ENCODE results near the gene GTPBP1. TPM values are rescaled to one million over a fixed set of nuclear protein-coding genes. Genes with fewer than 3 reads are reported as not detected.

The GTPBP1 gene
- total RNA-seq, 2 experiments from 2014 or later, result 98.9 to 107 TPM

DNA sequence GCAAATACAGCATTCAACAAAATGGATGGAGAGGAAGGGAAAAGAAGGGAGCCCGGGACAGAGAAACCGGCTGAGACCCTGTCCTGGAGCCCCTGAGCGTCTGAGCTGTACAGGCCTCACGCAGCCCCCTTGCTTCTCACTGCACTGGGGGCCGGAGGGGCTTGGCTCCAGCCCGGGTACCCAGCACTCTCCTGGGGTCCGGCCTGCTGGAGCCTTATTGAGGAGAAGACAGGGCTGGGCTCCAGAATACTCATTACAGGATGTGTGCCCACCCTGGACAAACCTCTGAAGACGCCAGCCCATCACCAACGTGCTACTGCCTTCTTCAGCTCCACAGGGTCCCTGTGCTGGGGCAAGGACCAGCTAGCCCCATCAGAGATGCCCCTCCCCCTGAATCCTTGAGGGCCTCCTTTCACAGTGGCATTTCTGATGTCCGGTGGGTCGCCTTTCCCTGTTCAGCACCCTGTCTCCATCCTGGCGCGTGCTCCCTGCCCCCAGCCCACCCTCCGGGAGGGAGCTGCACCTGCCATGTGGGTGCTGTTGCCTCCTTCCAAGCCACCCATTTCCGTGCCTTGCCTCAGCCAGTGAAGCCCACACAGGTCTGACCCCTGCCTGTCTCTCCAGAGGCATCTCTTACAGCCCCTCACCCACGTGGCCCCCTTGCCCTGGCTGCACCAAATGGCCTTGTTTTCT is 64.7 kb downstream of the GTPBP1 start:
- Mint-ChIP-seq H3K27ac (no peak overlapping the region), H3K9me3 (no peaks in the 10 kb centered on the region), H3K4me3 (no peak overlapping the region), H3K36me3 (ENCODE audit: low read depth) (no peaks in the 10 kb centered on the region), H3K4me1 (ENCODE audit: low read depth) (peaks cover 5% of the 10 kb centered on the region), H3K27me3 (ENCODE audit: low read depth) (no peaks in the 10 kb centered on the region)
- intact Hi-C loops (cut with micrococcal nuclease), result no loop called here
- CTCF ChIA-PET, result interaction anchor here (0.6 to 2.0 kb wide), 3 partner anchors 45 to 233 kb away, joined by 3 to 13 read pairs (median 8); no protein-coding TSS in a partner anchor
- DNase-seq, result no peak

DNA sequence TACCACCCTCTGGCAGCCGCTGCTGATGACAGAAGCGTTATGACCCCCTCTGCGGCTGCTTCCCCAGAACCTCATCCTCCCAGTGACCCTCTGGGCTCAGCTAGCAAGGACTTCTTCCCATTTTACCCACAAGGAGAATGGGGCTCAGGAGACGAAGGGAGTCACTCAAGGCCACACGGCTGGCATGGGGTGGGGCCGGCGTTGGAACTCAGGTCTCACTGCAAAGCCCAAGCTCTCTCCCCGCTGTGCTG is 66.8 kb downstream of the GTPBP1 start:
- Mint-ChIP-seq H3K4me3 (no peak overlapping the region), H3K9me3 (no peaks in the 10 kb centered on the region), H3K27ac (no peak overlapping the region), H3K27me3 (ENCODE audit: low read depth) (no peaks in the 10 kb centered on the region), H3K36me3 (ENCODE audit: low read depth) (no peaks in the 10 kb centered on the region), H3K4me1 (ENCODE audit: low read depth) (peaks cover 5% of the 10 kb centered on the region)
- CTCF ChIA-PET, result interaction anchor here (1.0 kb wide), 1 partner anchor 97 kb away, joined by 3 read pairs; no protein-coding TSS in a partner anchor
- DNase-seq, result no peak
- intact Hi-C loops (cut with micrococcal nuclease), result no loop called here

DNA sequence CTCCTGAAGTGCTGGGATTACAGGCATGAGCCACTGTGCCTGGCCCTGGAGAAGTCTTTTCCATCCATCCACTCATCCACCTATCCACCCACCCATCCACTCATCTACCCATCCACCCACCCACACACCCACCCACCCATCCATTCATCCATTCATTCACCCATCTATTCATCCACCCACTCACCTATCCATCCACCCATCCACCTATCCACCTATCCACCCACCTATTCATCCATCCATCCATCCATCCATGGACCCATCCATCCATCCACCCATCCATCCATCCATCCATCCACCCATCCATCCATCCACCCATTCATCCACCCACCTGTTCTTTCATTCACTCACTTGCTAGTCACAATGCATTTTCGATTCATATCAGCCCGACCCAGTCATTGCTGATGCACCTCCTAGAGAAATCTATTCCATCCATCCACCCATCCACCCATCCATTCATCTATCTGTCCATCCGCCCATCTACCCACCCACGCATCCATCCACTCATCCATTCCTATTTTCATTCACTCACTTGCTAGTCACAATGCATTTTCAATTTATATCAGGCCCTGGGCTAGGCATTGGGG is 67.7 kb downstream of the GTPBP1 start:
- H3K36me3 Mint-ChIP-seq (ENCODE audit: low read depth), result no peaks in the 10 kb centered on the region
- CTCF ChIA-PET, result no interaction called here
- intact Hi-C loops (cut with micrococcal nuclease), result no loop called here
- H3K4me1 Mint-ChIP-seq (ENCODE audit: low read depth), result peaks cover 5% of the 10 kb centered on the region
- H3K9me3 Mint-ChIP-seq, result no peaks in the 10 kb centered on the region
- no peaks in the 10 kb centered on the region for H3K27me3 Mint-ChIP-seq (ENCODE audit: low read depth)
- DNase-seq, result no peak
- H3K4me3 Mint-ChIP-seq, result no peak overlapping the region
- H3K27ac Mint-ChIP-seq, result no peak overlapping the region

DNA sequence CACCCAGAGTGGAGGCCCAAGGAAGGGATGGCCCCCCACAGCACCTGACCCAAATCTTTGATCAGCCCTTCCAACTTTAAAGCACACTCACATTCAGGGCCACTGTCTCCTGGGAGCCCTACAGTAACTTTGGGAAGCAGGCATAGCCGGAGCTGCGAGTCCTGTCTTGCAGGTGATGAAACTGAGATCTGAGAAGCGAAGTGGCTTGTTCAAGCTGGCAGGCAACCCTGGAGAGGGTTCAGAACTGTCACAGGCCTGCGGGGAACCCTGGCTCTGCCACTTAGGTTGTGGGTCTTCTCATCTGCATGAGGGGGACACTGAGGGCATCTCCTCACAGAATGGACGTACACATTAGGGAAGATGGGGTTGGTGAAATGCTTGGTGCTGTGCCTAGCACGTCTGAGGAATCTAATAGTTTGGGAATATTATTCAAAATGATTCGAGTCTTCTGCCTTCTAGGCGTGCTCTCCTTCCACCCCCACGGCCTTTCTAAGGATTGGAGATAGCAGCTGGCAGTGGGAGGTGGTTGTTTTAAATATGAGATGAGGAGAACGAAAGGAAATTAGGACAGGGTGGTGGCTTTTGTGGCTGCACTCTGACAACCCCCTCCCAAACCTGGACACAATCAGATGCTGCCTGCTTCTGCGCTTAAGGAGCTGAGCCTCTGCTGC is 68.9 kb downstream of the GTPBP1 start:
- no peaks in the 10 kb centered on the region for H3K9me3 Mint-ChIP-seq
- no peaks in the 10 kb centered on the region for H3K36me3 Mint-ChIP-seq (ENCODE audit: low read depth)
- CTCF ChIA-PET, result interaction anchor here (0.6 kb wide), 1 partner anchor 569 kb away, joined by 3 read pairs; no protein-coding TSS in a partner anchor
- no peak for DNase-seq
- H3K4me3 Mint-ChIP-seq, result no peak overlapping the region
- H3K27me3 Mint-ChIP-seq (ENCODE audit: low read depth), result no peaks in the 10 kb centered on the region
- no peaks in the 10 kb centered on the region for H3K4me1 Mint-ChIP-seq (ENCODE audit: low read depth)
- no peak overlapping the region for H3K27ac Mint-ChIP-seq
- intact Hi-C loops (cut with micrococcal nuclease), result no loop called here

DNA sequence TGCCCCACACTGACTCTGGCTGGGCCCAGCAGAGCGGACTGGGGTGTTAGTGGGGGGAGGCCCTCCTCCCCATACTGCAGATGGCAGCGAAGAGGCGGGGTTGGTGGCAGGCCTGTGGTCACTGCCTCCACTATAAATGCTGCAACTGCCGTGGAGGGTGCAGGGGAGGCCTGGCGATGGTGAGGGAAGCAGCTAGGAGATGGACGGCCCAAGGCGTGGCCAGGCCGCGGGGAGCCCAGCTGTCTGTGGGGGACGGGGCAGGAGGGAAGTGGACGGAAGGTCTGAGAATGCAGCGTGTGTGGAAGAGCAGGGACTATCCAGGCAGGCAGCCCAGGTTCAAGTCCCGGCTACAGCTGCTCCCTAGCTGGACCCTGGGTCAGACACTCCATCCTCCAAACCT is 69.9 kb downstream of the GTPBP1 start:
- no peaks in the 10 kb centered on the region for H3K9me3 Mint-ChIP-seq
- no peaks in the 10 kb centered on the region for H3K36me3 Mint-ChIP-seq (ENCODE audit: low read depth)
- H3K4me1 Mint-ChIP-seq (ENCODE audit: low read depth), result no peaks in the 10 kb centered on the region
- CTCF ChIA-PET, result no interaction called here
- no peak overlapping the region for H3K27ac Mint-ChIP-seq
- DNase-seq, result no peak
- H3K4me3 Mint-ChIP-seq, result no peak overlapping the region
- intact Hi-C loops (cut with micrococcal nuclease), result no loop called here
- no peaks in the 10 kb centered on the region for H3K27me3 Mint-ChIP-seq (ENCODE audit: low read depth)

DNA sequence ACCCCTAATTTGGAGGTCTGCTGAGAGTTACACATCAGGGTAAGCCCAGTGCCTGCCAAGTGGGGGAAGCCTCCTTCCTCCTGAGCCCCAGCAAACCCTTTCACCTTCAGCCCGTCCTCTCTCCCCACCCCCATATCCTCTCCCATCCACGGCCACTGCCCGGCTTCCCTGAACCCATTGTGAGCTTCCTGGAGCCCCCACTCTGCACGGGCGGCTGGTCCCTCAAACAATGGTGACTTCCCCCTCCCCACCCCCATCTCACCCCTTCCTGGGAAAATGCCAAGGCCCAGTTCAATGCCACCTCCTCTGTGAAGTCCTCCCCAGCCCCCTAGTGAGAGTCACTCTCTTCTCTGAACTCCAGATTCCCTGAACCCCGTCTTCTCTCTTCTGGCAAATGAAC is 70.3 kb downstream of the GTPBP1 start:
- Mint-ChIP-seq H3K27ac (no peak overlapping the region), H3K36me3 (ENCODE audit: low read depth) (no peaks in the 10 kb centered on the region), H3K9me3 (no peaks in the 10 kb centered on the region), H3K27me3 (ENCODE audit: low read depth) (no peaks in the 10 kb centered on the region), H3K4me3 (no peak overlapping the region), H3K4me1 (ENCODE audit: low read depth) (no peaks in the 10 kb centered on the region)
- CTCF ChIA-PET, result no interaction called here
- DNase-seq, result no peak
- intact Hi-C loops (cut with micrococcal nuclease), result no loop called here

DNA sequence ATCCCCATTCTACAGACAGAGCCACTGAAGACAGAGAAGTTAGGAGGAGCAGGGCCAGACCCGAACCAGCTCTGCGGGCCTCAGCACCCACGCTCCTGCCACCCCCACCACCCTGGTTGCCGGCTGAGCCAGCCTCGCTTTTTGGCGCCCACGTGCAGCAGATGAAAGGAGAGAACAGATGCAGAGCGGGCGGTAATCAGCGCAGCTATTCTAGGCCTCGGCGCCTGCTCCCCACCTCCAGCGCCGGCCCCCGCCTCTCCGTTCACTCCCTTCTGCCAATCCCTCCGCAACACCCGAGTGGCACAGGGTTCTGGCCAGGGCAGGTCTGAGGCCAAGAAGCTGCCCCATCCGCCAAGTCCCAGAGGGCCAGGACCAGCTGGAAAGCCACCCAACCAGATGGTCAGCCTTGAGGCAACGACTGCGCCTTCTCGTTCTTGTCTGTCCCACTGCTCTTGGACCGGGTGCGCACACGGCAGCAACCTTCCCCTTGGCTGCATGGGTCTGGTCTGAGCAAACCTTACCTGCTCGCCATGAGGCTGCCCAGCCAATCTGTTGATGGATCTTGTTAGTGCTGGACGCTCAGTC is 71.4 kb downstream of the GTPBP1 start:
- Mint-ChIP-seq H3K4me1 (ENCODE audit: low read depth) (no peaks in the 10 kb centered on the region), H3K4me3 (no peak overlapping the region), H3K9me3 (no peaks in the 10 kb centered on the region), H3K27ac (no peak overlapping the region), H3K36me3 (ENCODE audit: low read depth) (no peaks in the 10 kb centered on the region), H3K27me3 (ENCODE audit: low read depth) (no peaks in the 10 kb centered on the region)
- CTCF ChIA-PET, result interaction anchor here (0.6 kb wide), 1 partner anchor 15 kb away, joined by 3 read pairs; no protein-coding TSS in a partner anchor
- DNase-seq, result no peak
- intact Hi-C loops (cut with micrococcal nuclease), result no loop called here

DNA sequence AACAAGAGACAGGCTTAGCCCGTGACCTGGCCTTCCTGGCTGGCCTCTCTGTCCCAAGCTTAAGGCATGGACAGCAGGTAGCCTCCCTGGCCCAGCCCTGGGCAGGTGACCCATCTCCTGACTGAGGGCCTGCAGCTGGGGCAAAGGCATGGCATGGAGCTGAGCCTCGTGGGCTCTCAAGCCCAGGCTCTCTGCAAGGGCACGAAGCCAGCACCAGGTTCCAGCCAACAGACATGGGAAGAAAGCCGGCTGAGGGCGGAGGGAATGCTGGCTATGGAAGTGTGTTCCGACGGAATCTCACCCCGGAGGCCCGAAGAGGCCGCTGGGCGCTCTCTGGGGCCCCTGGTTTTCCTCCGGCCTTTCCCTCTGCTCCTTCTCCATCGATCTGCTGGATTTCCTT is 75.3 kb downstream of the GTPBP1 start:
- Mint-ChIP-seq H3K4me1 (ENCODE audit: low read depth) (peaks cover 9% of the 10 kb centered on the region), H3K9me3 (no peaks in the 10 kb centered on the region), H3K4me3 (no peak overlapping the region), H3K36me3 (ENCODE audit: low read depth) (no peaks in the 10 kb centered on the region), H3K27ac (no peak overlapping the region), H3K27me3 (ENCODE audit: low read depth) (no peaks in the 10 kb centered on the region)
- CTCF ChIA-PET, result no interaction called here
- no peak for DNase-seq
- intact Hi-C loops (cut with micrococcal nuclease), result no loop called here

DNA sequence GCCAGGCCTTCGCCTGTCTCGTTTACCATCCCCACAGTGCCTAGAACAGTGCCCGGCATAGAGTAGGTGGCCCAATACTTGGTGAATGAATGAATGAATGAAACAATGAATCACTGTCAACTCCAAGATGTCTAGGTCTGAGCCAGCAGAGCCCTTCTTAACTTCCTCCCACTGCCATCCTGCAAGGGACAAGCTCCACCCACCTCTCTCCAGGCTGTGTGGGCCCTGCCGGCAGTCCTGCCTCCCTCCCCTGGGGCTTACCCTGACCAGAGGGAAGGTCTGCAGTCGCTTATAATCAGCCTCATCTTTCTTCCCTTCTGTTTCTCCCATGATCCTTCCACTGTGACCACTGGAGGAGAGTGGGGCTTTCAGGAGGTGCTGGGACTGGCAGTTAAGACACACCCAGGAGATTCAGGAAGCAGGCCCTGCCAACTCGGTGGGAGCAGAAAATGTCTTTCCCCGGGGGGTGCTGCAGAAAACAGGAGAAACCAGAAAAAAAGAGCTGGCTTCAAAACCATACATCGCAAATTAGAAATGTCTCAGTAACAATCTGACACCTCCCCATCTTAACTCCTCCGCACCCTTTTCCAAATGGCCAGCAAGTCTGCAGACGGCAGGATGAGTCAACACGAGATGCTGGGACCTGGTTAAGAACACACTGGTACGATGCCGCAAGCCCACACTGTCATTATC is 76.8 kb downstream of the GTPBP1 start:
- Mint-ChIP-seq H3K27ac (no peak overlapping the region), H3K36me3 (ENCODE audit: low read depth) (no peaks in the 10 kb centered on the region), H3K4me1 (ENCODE audit: low read depth) (peaks cover 9% of the 10 kb centered on the region), H3K27me3 (ENCODE audit: low read depth) (no peaks in the 10 kb centered on the region), H3K9me3 (no peaks in the 10 kb centered on the region), H3K4me3 (no peak overlapping the region)
- no peak for DNase-seq
- intact Hi-C loops (cut with micrococcal nuclease), result no loop called here
- CTCF ChIA-PET, result interaction anchor here (1.3 kb wide), 1 partner anchor 10 kb away, joined by 5 read pairs; no protein-coding TSS in a partner anchor

Other genes starting within 250 kb of the GTPBP1 start
- under 1 TPM; 0.57 to 0.77 TPM for gene KDELR3, start 237.8 kb upstream of the GTPBP1 start, total RNA-seq
- 100 to 1,000 TPM; 319 to 341 TPM for gene DDX17, start 199.6 kb upstream of the GTPBP1 start, total RNA-seq
- 10 to 100 TPM; 13.0 to 16.3 TPM for gene DMC1, start 135.8 kb upstream of the GTPBP1 start, total RNA-seq
- gene FAM227A, start 49.6 kb upstream of the GTPBP1 start, total RNA-seq, result under 1 TPM; 0.35 to 0.36 TPM
- 1 to 10 TPM; 8.8 to 9.4 TPM for gene CBY1, start 49.3 kb upstream of the GTPBP1 start, total RNA-seq
- 100 to 1,000 TPM; 151 to 154 TPM for gene TOMM22, start 24.0 kb upstream of the GTPBP1 start, total RNA-seq
- gene JOSD1, start 5.0 kb upstream of the GTPBP1 start, total RNA-seq, result 10 to 100 TPM; 48.9 to 54.3 TPM
- 100 to 1,000 TPM; 120 to 121 TPM for gene SUN2, start 50.1 kb downstream of the GTPBP1 start, total RNA-seq
- 1 to 10 TPM; 5.9 to 8.0 TPM for gene DNAL4, start 88.2 kb downstream of the GTPBP1 start, total RNA-seq
- 1 to 10 TPM; 1.4 to 1.5 TPM for gene NPTXR, start 138.1 kb downstream of the GTPBP1 start, total RNA-seq
- 10 to 100 TPM; 91.4 to 93.5 TPM for gene CBX6, start 166.3 kb downstream of the GTPBP1 start, total RNA-seq